ENCODE data around the gene LLGL2. TPM values are rescaled to one million over a fixed set of nuclear protein-coding genes. Genes with fewer than 3 reads are reported as not detected.
"Not testable (repeated sequence)": the region's sequence is repeated elsewhere in the genome, so short reads cannot be mapped to it uniquely, and the experiment has no call there.

The LLGL2 gene
- total and polyA plus RNA-seq, 2 donors (not counting 1 experiment from before 2014, with no cell fraction given), result 0.03 to 0.33 TPM

DNA sequence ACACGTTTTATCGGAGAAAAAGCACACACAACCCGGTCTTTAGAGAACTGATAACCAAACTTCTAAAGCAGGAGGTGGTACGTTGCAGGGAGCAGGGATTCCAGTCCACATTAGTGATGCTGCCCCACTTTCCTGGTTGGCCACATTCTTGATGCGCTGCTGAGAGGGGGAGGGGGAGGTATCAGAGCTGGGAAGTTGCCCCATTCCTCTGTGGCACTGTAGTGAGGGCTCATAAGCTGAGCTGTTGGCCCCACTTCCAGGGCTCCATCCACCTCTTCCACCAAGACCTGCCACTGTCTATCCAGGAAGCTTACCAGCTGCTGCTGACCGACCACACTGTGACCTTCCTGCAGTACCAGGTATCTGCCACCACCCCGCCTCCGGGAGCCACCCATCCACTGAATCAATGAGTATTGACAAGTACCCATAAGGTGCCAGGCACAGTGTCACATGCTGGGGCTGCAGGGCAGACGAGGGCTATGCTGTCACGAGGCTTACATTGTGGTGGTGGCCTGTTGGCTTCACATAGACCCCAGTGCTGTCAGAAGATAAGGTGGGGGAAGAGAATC lies 8.1 kb upstream of the LLGL2 start:
- Histone ChIP-seq H4K20me1 (ENCODE audit: control insufficient read depth, extremely low read depth, insufficient read depth, low read length) (no peaks in the 10 kb centered on the region), H2AFZ (ENCODE audit: low read length) (no peak overlapping the region), H3K79me2 (ENCODE audit: control insufficient read depth, insufficient read depth, low read length) (peaks cover 2% of the 10 kb centered on the region), H3K27ac (ENCODE audit: insufficient read depth, low read length) (no peak overlapping the region), H3K4me2 (ENCODE audit: extremely low read depth, insufficient read depth, low read length) (peak overlapping the region; percentile 88), H3K36me3 (ENCODE audit: control insufficient read depth, insufficient read depth, low read length) (peaks cover 1% of the 10 kb centered on the region), H3K9ac (ENCODE audit: insufficient read depth, low read length) (peak overlapping the region; percentile 55), H3K4me1 (ENCODE audit: control insufficient read depth, extremely low read depth, insufficient read depth, low read length) (peaks cover 3% of the 10 kb centered on the region), H3K27me3 (ENCODE audit: control insufficient read depth, insufficient read depth, low read length) (no peaks in the 10 kb centered on the region), H3K9me3 (ENCODE audit: control insufficient read depth, insufficient read depth, low read depth, low read length) (no peaks in the 10 kb centered on the region), H3K4me3 (replicated peaks in 1 of 4; ENCODE audit: control extremely low read depth in 1 of 4, insufficient read depth in 1 of 4, low read depth in 3 of 4, low read length in 4 of 4) (peak overlapping the region; percentile 63 to 87 (median 74))
- DNase-seq (ENCODE audit: low read depth in 2 of 2), result no peak
- no peak for TF ChIP-seq EZH2 (IDR thresholded peaks at IDR 0.05; ENCODE audit: low read length, missing control alignments)
- TF ChIP-seq, protein P1, sequence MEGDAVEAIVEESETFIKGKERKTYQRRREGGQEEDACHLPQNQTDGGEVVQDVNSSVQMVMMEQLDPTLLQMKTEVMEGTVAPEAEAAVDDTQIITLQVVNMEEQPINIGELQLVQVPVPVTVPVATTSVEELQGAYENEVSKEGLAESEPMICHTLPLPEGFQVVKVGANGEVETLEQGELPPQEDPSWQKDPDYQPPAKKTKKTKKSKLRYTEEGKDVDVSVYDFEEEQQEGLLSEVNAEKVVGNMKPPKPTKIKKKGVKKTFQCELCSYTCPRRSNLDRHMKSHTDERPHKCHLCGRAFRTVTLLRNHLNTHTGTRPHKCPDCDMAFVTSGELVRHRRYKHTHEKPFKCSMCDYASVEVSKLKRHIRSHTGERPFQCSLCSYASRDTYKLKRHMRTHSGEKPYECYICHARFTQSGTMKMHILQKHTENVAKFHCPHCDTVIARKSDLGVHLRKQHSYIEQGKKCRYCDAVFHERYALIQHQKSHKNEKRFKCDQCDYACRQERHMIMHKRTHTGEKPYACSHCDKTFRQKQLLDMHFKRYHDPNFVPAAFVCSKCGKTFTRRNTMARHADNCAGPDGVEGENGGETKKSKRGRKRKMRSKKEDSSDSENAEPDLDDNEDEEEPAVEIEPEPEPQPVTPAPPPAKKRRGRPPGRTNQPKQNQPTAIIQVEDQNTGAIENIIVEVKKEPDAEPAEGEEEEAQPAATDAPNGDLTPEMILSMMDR (conservative IDR thresholded peaks at IDR 0.05 in 1 of 2, IDR thresholded peaks at IDR 0.05 in 1 of 2; ENCODE audit: low read depth in 1 of 2, low read length in 2 of 2), result no peak

DNA sequence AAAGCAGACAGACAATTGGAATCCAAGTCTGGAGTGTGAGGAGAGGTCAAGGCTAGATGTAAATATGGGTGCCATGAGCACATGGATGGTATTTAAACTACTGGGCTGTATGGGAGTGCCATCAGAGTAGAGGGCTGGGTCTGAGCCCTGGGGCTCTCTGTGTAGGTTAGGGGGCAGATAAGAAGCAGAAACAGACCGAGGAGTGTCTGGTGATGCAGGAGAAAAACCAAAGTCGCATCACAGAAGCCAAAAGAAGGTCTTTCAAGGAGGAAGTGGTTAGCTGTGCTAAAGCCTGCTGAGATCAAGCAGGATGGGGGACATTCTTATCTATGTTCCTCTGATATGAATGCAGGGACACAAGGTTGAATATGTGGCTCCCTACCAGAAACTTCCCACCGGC lies 7.3 kb upstream of the LLGL2 start:
- Histone ChIP-seq H3K9ac (ENCODE audit: insufficient read depth, low read length) (no peak overlapping the region), H2AFZ (ENCODE audit: low read length) (no peak overlapping the region), H3K4me1 (ENCODE audit: control insufficient read depth, extremely low read depth, insufficient read depth, low read length) (peaks cover 3% of the 10 kb centered on the region), H3K4me3 (replicated peaks in 1 of 4; ENCODE audit: control extremely low read depth in 1 of 4, insufficient read depth in 1 of 4, low read depth in 3 of 4, low read length in 4 of 4) (no peak overlapping the region), H3K4me2 (ENCODE audit: extremely low read depth, insufficient read depth, low read length) (no peak overlapping the region), H3K9me3 (ENCODE audit: control insufficient read depth, insufficient read depth, low read depth, low read length) (no peaks in the 10 kb centered on the region), H3K27ac (ENCODE audit: insufficient read depth, low read length) (no peak overlapping the region), H3K79me2 (ENCODE audit: control insufficient read depth, insufficient read depth, low read length) (peaks cover 2% of the 10 kb centered on the region), H3K27me3 (ENCODE audit: control insufficient read depth, insufficient read depth, low read length) (no peaks in the 10 kb centered on the region), H4K20me1 (ENCODE audit: control insufficient read depth, extremely low read depth, insufficient read depth, low read length) (no peaks in the 10 kb centered on the region), H3K36me3 (ENCODE audit: control insufficient read depth, insufficient read depth, low read length) (peaks cover 1% of the 10 kb centered on the region)
- no peak for DNase-seq (ENCODE audit: low read depth in 2 of 2)
- TF ChIP-seq, protein P1 (conservative IDR thresholded peaks at IDR 0.05 in 1 of 2, IDR thresholded peaks at IDR 0.05 in 1 of 2; ENCODE audit: low read depth in 1 of 2, low read length in 2 of 2), result no peak
- no peak for TF ChIP-seq EZH2 (IDR thresholded peaks at IDR 0.05; ENCODE audit: low read length, missing control alignments)

DNA sequence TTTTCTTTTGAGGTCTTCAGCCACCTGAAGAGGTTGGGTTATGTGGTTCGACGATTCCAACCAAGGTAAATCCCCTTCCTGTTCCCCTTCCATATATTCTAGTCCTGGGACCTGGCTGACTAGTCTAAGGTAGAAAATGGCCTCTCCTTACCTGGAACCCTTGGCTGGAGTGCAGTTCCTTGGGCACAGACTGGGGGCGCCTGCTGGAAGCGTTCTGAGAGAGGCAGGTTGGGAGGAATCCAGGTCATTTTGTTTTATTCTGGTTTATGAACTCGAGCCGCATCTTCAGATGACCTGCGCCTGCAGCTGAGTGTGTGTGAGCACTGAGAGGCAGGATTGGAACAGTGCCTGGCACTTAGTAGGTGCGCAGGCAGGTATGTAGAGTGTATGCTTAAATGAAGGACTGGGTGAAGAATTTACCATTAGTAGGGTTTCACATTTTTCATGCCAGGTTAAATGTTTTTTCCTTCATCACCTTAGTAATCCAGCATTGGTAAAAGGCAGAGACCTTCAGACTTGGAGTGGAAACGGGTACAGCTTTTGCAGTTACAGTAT lies 6.4 kb upstream of the LLGL2 start:
- Histone ChIP-seq H3K9me3 (ENCODE audit: control insufficient read depth, insufficient read depth, low read depth, low read length) (no peaks in the 10 kb centered on the region), H3K4me2 (ENCODE audit: extremely low read depth, insufficient read depth, low read length) (no peak overlapping the region), H4K20me1 (ENCODE audit: control insufficient read depth, extremely low read depth, insufficient read depth, low read length) (no peaks in the 10 kb centered on the region), H3K4me1 (ENCODE audit: control insufficient read depth, extremely low read depth, insufficient read depth, low read length) (peaks cover 3% of the 10 kb centered on the region), H3K27ac (ENCODE audit: insufficient read depth, low read length) (no peak overlapping the region), H2AFZ (ENCODE audit: low read length) (no peak overlapping the region), H3K9ac (ENCODE audit: insufficient read depth, low read length) (no peak overlapping the region), H3K79me2 (ENCODE audit: control insufficient read depth, insufficient read depth, low read length) (peaks cover 2% of the 10 kb centered on the region), H3K4me3 (replicated peaks in 1 of 4; ENCODE audit: control extremely low read depth in 1 of 4, insufficient read depth in 1 of 4, low read depth in 3 of 4, low read length in 4 of 4) (no peak overlapping the region), H3K27me3 (ENCODE audit: control insufficient read depth, insufficient read depth, low read length) (no peaks in the 10 kb centered on the region), H3K36me3 (ENCODE audit: control insufficient read depth, insufficient read depth, low read length) (peaks cover 1% of the 10 kb centered on the region)
- TF ChIP-seq, protein P1 (conservative IDR thresholded peaks at IDR 0.05 in 1 of 2, IDR thresholded peaks at IDR 0.05 in 1 of 2; ENCODE audit: low read depth in 1 of 2, low read length in 2 of 2), result no peak
- TF ChIP-seq EZH2 (IDR thresholded peaks at IDR 0.05; ENCODE audit: low read length, missing control alignments), result no peak
- DNase-seq (ENCODE audit: low read depth in 2 of 2), result no peak

DNA sequence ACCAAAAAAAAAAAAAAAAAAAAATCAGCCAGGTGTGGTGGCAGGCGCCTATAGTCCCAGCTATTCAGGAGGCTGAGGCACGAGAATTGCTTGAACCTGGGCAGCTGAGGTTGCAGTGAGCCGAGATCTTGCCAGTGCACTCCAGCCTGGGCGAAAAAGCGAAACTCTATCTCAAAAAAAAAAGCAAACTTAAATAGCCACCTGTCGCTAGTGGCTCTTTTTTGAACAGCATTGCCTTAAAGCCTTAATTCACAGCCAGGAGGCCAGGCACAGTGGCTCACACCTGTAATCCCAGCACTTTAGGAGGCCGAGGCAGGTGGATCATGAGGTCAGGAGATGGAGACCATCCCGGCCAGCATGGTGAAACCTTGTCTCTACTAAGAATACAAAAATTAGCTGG lies 5.1 kb upstream of the LLGL2 start:
- H3K4me3 ChIP-seq (replicated peaks in 1 of 4; ENCODE audit: control extremely low read depth in 1 of 4, insufficient read depth in 1 of 4, low read depth in 3 of 4, low read length in 4 of 4); H4K20me1 ChIP-seq (ENCODE audit: control insufficient read depth, extremely low read depth, insufficient read depth, low read length); H3K27me3 ChIP-seq (ENCODE audit: control insufficient read depth, insufficient read depth, low read length); H3K9ac ChIP-seq (ENCODE audit: insufficient read depth, low read length); H3K9me3 ChIP-seq (ENCODE audit: control insufficient read depth, insufficient read depth, low read depth, low read length); H3K36me3 ChIP-seq (ENCODE audit: control insufficient read depth, insufficient read depth, low read length); H2AFZ ChIP-seq (ENCODE audit: low read length); H3K4me2 ChIP-seq (ENCODE audit: extremely low read depth, insufficient read depth, low read length); H3K27ac ChIP-seq (ENCODE audit: insufficient read depth, low read length); H3K4me1 ChIP-seq (ENCODE audit: control insufficient read depth, extremely low read depth, insufficient read depth, low read length); H3K79me2 ChIP-seq (ENCODE audit: control insufficient read depth, insufficient read depth, low read length); DNase-seq (ENCODE audit: low read depth in 2 of 2): not testable (repeated sequence)
